Stimulated activated CD4-positive, alpha-beta T cell treated with anti-CD3 and anti-CD28 coated beads, Interleukin-1b, Interleukin-23, amount 100 ng/mL, for 24 hours (primary cell): ENCODE results near the gene APBB1IP.
"Not testable (repeated sequence)": the region's sequence is repeated elsewhere in the genome, so short reads cannot be mapped to it uniquely, and the experiment has no call there.

ENCODE experiments used
- DNase-seq, 4 experiments: peaks; one replicate each; pipeline ENCODE4 v3.0.0-alpha.2; 2020; ENCODE audit warnings: low read depth in 4 of 4, low spot score in 1 of 4

APBB1IP gene

GRCh38 chr10:26474845-26475244, 36.7 kb downstream of the APBB1IP start:
- DNase-seq, result not testable (repeated sequence)

- DNase-seq, result no peak
These were observed 37.2 kb downstream of the APBB1IP start for GRCh38 chr10:26475386-26475785.

- no peak for DNase-seq
These were observed 39.4 kb downstream of the APBB1IP start for GRCh38 chr10:26477501-26477900.

GRCh38 chr10:26478061-26478460, 39.9 kb downstream of the APBB1IP start:
- DNase-seq, result no peak

- DNase-seq, result no peak
These were observed 41.8 kb downstream of the APBB1IP start for GRCh38 chr10:26479766-26480492.

- DNase-seq, result no peak
These were observed 43.2 kb downstream of the APBB1IP start for GRCh38 chr10:26481315-26481692.

GRCh38 chr10:26481914-26482550, 43.9 kb downstream of the APBB1IP start:
- DNase-seq, result no peak

- DNase-seq, result no peak
These were observed 45.4 kb downstream of the APBB1IP start for GRCh38 chr10:26483554-26483953.

- DNase-seq, result no peak
These were observed 47.2 kb downstream of the APBB1IP start for GRCh38 chr10:26485150-26485941.

- no peak for DNase-seq
These were observed 48.2 kb downstream of the APBB1IP start for GRCh38 chr10:26486304-26486703.

- peak in 3 of 4 experiments; percentile 40 to 55 (median 53) for DNase-seq
These were observed 49.1 kb downstream of the APBB1IP start for GRCh38 chr10:26486990-26487850.

GRCh38 chr10:26488344-26488743, 50.2 kb downstream of the APBB1IP start:
- no peak for DNase-seq

GRCh38 chr10:26489081-26489480, 50.9 kb downstream of the APBB1IP start:
- DNase-seq, result no peak

- DNase-seq, result not testable (repeated sequence)
These were observed 52.2 kb downstream of the APBB1IP start for GRCh38 chr10:26490367-26490766.

GRCh38 chr10:26491276-26491675, 53.1 kb downstream of the APBB1IP start:
- DNase-seq, result no peak

- no peak for DNase-seq
These were observed 53.8 kb downstream of the APBB1IP start for GRCh38 chr10:26491934-26492333.

- not testable (repeated sequence) for DNase-seq
These were observed 54.6 kb downstream of the APBB1IP start for GRCh38 chr10:26492725-26493124.

- DNase-seq, result no peak
These were observed 55.9 kb downstream of the APBB1IP start for GRCh38 chr10:26494018-26494417.

GRCh38 chr10:26499426-26499825, 61.3 kb downstream of the APBB1IP start:
- DNase-seq, result no peak

- no peak for DNase-seq
These were observed 64.8 kb downstream of the APBB1IP start for GRCh38 chr10:26502986-26503385.

- DNase-seq, result no peak
These were observed 65.8 kb downstream of the APBB1IP start for GRCh38 chr10:26503911-26504310.
